Omental fat pad (tissue), 4 donors: ENCODE data around the gene HMX1. TPM values are rescaled to one million over a fixed set of nuclear protein-coding genes. Genes with fewer than 3 reads are reported as not detected.

Experiments
- ATAC-seq: fragments of 150-250 bp; one replicate; pipeline ENCODE4 v1.9.1; 2016; ENCODE audit warnings: mild to moderate bottlenecking, moderate library complexity; ENCODE audit not compliant: low FRiP score
- DNase-seq: peaks from one replicate; pipeline ENCODE4 v3.0.0-alpha.2; 2019; ENCODE audit warnings: low spot score
- CTCF ChIP-seq, 3 donors: fragments of 450-650 bp; IDR thresholded peaks; one replicate each; pipeline ENCODE4 v1.5.1; 2016 to 2017; ENCODE audit warnings: antibody characterized with exemption in 3 of 3, mild to moderate bottlenecking in 3 of 3, moderate library complexity in 2 of 3
- total RNA-seq, 4 donors: library from RNA; depleted of rRNA; stranded (reverse); fragments of >200 nt; gene quantifications; one replicate each; pipeline ENCODE4 v1.1.0, GENCODE V29; 2016

HMX1 gene
- total RNA-seq, 4 donors from 2014 or later, result not detected

- TF ChIP-seq CTCF (IDR thresholded peaks at IDR 0.05), result no peak
- no peak for ATAC-seq
- DNase-seq, result no peak
These were observed 40.9 kb upstream of the HMX1 start for GRCh38 chr4:8912506-8912905.

DNA sequence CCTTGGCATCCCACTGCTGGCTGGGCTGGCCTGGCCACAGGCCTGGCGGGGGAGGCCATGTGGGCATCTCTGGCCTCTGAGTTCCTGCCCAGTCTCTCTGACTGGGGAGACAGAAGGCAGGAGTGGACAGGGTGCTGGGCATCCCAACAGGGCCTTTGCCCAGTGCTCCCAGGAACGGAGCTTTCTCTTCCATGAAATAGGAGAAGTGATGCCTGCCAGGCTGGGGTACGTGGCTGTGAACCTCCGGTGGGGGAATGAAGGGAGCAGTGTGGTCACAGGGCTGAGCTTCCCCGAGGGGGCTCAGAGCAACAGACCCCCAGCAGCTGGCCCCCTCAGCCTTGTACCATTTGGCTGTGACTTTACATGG lies 40.4 kb upstream of the HMX1 start:
- DNase-seq (no peak), ATAC-seq (no peak)
- no peak for TF ChIP-seq CTCF (IDR thresholded peaks at IDR 0.05)

- DNase-seq (no peak), ATAC-seq (no peak)
- no peak for TF ChIP-seq CTCF (IDR thresholded peaks at IDR 0.05)
These were observed 39.9 kb upstream of the HMX1 start for GRCh38 chr4:8911316-8912088.

GRCh38 chr4:8910822-8911315 lies 39.2 kb upstream of the HMX1 start:
- no peak for DNase-seq
- ATAC-seq, result no peak
- no peak for TF ChIP-seq CTCF (IDR thresholded peaks at IDR 0.05)

GRCh38 chr4:8910100-8910821 lies 38.6 kb upstream of the HMX1 start:
- no peak for DNase-seq
- TF ChIP-seq CTCF (IDR thresholded peaks at IDR 0.05), result no peak

DNA sequence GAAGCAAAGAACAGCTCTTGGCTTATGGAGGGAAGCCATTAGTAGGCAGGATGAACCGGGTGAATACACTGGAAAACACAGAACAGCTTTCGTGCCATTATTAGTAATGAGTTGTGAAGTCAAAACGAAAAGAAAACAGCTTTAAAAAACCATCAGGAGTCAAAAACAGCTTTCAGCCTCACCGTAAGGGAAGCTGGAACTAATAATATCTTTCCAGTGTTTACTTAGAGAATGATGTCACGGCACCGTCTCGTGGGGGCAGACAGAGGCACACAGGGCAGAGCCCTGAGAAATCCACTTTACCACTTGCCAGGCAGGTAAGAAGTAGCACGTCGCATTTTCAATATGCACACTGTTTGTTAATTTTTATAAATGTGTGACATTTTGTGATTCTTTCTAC lies 37.9 kb upstream of the HMX1 start:
- TF ChIP-seq CTCF (IDR thresholded peaks at IDR 0.05), result no peak
- DNase-seq, result no peak
- ATAC-seq, result no peak

More at GRCh38 chr4:8910100-8910821, 38.6 kb upstream of the HMX1 start:
- no peak for ATAC-seq
